ENCODE measurements around the gene ZNF70.

GRCh38 chr22:23789638-23790037, 38.7 kb upstream of the ZNF70 start:
- TF ChIP-seq CTCF (IDR thresholded peaks at IDR 0.05) (no peak), POLR2AphosphoS5 (IDR thresholded peaks at IDR 0.05; ENCODE audit: low read depth, low read length) (no peak), SIN3A (IDR thresholded peaks at IDR 0.05; ENCODE audit: borderline replicate concordance, insufficient read depth, low read depth, low read length) (no peak), REST (IDR thresholded peaks at IDR 0.05; ENCODE audit: insufficient read depth in 1 of 2, low read depth in 2 of 2, low read length in 1 of 2) (no peak)
